AG08396 (cell line): ENCODE data around the gene SLC39A11.
A peak's percentile ranks its signal among the peaks of the same experiment; 100 is the strongest.
"Not testable (repeated sequence)": the region's sequence is repeated elsewhere in the genome, so short reads cannot be mapped to it uniquely, and the experiment has no call there.

ENCODE experiments used
- DNase-seq: peaks from one replicate; pipeline ENCODE4 v3.0.0; 2012; ENCODE audit warnings: low spot score, mixed read lengths

The SLC39A11 gene, protein sequence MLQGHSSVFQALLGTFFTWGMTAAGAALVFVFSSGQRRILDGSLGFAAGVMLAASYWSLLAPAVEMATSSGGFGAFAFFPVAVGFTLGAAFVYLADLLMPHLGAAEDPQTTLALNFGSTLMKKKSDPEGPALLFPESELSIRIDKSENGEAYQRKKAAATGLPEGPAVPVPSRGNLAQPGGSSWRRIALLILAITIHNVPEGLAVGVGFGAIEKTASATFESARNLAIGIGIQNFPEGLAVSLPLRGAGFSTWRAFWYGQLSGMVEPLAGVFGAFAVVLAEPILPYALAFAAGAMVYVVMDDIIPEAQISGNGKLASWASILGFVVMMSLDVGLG

GRCh38 chr17:73092523-73093135 lies at the start of gene SLC39A11:
Gene SLC39A11, minus strand, starts transcription at chr17:73092688. Its CDS starts 3,924 bp downstream, at chr17:73088764.
- peak; percentile 95 for DNase-seq

DNA sequence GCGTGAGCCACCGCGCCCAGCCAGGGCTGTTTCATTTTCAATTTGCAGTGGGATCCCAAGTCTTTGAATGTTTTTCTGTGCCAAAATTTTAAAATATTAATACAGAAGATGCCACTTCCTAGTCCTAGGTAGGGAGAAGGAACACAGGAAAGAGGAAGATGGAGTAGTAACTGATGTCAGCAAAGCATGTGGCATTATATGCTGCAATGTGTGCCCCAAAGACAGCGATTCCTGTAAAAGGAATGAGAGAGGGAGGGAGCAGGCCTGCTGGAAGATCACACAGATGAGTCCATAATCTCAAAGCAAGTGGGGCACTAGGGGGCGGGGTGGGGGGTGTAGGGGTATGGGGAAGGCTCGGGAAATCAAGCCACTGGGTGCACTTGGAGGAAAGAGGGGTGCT lies 48.9 kb upstream of the SLC39A11 start:
- no peak for DNase-seq

DNA sequence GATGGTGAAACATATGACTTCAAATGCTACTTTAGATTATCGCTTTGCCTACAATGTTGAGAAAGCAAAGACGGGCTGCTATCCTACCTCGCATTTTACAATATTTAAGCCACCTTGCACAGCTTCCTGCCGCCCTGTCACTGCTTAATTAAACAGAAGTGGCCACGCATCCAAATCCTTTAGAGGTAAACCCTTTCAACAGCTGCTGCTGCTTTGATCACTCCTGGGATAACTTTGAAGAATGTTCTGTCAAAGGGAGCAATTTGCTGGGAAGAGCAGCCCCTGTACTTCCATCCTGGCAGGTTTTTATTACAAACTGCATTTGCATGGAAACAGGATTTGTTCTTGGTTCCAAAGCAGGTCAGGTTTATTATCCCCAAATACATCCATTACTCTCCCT lies 48.1 kb upstream of the SLC39A11 start:
- DNase-seq: no peak

DNA sequence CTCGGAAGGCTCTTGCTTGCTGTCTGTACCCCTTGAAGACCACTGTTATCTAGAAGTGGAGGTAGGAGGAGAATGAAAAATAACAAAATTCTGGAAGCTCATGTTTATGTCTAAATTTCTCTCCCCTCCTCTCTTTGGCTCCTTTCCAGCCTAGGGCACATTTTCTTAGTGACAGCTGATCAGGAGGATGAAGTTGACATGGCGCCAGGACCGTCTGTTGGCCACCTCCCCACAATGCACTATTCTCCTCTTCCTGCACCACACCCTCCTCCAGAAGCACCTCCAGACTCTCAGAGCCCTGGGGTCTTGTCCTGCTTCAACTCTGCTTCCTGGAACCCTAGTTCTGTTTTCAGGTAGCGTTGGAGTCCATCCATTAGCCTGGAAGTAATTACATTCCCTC lies 46.8 kb upstream of the SLC39A11 start:
- DNase-seq: no peak

DNA sequence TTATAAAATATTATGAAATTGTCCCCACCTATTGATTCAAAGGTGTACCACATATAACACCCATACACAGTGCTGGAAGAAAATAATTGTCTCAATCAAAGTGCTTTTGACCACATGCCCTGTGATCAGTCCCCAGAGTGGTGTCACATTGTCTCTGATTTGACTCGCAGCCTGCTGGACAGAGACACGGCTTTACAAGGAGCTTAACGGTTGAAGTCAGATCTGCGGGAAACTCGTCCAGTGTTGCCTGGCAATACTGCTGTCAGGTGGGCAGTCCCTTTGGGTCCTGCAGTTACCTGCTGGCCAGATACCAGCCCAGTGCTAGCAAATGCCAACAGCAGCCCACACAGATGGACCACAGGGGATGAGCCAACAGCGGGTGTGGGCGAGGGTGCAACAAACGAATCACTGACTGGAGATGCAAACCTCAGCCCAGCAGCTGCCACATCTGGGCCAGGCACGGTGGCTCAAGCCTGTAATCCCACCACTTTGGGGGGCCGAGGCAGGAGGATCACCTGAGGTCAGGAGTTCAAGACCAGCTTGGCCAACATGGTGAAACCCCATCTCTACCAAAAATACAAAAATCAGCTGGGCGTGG lies 46.2 kb upstream of the SLC39A11 start:
- DNase-seq: no peak

DNA sequence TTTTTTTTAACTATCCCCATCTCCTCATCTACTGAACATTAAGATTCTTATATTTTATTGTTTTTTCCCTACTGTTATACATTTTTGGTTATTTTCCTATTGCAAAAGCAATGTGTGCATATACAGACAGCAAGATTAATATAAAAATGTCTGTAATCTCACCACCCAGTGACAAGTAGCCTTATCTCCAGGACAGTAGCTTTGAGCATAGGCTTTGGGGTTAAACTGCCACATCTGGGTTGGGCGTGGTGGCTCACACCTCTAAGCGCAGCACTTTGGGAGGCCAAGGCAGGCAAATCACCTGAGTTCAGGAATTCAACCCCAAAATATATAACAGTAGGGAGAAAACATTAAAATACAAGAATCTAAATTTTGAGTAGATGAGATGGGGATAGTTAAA lies 44.9 kb upstream of the SLC39A11 start:
- DNase-seq: no peak

DNA sequence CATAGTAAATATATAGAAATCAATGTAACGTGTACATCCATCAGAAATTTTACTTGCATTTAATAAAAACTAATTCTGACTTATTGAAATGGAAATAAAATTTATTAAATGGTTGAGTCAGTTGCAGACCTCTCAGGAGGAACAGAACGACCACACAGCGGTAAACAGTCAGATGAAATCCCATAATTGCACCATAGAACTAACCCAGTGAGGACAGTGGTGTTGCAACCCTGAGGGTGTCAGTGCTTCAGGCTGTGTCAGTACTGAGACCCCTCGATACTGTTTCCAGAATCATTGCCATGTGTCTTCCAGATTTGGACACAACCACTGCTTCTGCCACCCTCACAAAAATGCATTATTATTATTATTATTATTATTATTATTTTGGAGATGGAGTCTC lies 43.3 kb upstream of the SLC39A11 start:
- DNase-seq: no peak

- no peak for DNase-seq
Measured at GRCh38 chr17:73133911-73134649, 41.6 kb upstream of the SLC39A11 start.

- no peak for DNase-seq
Measured at GRCh38 chr17:73132085-73132492, 39.6 kb upstream of the SLC39A11 start.

- not testable (repeated sequence) for DNase-seq
Measured at GRCh38 chr17:73131439-73131838, 39.0 kb upstream of the SLC39A11 start.

GRCh38 chr17:73130977-73131376 lies 38.5 kb upstream of the SLC39A11 start:
- no peak for DNase-seq

GRCh38 chr17:73128496-73128895 lies 36.0 kb upstream of the SLC39A11 start:
- no peak for DNase-seq

DNA sequence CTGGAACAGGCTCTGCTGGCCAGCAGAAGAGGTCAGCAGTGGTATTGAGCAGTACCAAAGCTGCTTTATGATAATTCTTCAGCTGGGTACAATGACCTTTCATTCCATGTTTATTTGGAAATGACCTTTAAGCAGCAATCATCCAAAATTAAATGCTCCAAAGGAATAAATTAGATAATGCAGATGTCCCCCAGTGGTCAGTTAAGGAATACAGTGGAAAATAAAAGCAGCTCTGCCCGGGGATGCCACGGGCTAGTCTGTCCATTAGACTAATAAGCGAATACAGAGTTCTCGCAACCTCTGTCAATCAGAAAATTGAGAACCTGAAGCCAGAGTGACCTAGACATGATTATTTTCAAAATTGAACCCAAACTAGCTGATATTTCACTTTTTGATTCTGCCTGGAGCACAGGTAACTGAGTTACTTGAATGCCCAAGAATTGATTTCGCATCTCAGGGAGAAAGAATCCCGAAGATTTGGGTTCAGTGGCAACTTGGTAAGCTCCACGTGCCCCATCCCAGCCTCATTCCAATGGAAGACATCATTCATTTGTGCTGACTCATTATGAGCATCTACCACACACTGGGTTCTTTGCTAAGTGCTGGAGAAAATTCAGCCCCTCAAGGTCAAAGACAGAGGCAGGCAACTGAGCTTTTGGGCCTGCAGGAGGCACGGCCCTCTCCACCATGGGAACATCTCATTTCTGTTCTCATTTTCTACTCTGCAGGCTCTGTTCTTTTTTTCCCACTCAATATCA lies 34.4 kb upstream of the SLC39A11 start:
- no peak for DNase-seq

- no peak for DNase-seq
Measured at GRCh38 chr17:73123606-73124320, 31.3 kb upstream of the SLC39A11 start.

DNA sequence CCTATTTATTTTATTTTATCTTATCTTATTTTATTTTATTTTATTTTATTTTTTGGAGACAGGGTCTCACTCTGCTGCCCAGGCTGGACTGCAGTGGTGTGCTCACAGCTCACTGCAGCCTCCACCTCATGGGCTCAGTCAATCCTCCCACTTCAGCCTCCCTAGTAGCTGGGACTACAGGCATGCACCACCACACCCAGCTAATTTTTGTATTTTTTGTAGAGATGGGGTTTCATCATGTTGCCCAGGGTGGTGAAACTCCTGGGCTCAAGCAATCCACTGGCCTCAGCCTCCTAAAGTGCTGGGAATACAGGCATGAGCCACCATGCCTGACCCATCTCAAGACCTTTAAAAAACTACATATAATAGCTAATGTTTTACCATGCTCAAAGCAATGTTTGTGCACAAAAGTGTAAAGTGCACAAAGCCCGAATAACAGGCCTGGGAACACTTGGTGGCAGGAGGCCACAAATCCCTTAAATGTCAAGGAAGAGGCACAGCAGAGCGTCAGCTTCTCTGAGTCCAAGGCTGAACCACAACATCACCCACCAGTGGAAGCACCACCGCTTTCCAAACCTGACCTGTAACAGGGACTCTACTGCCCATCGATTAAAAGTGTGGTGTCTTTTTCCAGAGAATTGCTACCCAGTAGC lies 30.6 kb upstream of the SLC39A11 start:
- no peak for DNase-seq

DNA sequence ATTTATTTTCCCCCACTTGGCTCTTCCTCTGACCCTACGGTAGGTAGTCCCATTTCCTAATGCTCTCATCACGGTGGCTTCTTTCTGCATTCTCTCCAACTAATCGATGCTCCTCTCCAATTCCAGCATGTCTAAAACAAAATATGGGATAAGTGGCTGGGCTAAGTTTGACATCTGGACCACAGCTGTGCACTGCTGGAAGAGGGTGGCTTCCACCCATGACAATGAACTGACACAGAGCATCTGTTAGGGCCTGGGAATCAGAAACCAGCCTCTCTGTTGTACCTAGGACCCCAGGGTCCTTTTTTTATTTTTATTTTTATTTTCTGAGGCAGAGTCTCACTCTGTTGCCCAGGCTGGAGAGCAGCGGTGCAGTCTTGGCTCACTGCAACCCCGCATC lies 29.0 kb upstream of the SLC39A11 start:
- DNase-seq: no peak

- DNase-seq: no peak
Measured at GRCh38 chr17:73119631-73120030, 27.1 kb upstream of the SLC39A11 start.

DNA sequence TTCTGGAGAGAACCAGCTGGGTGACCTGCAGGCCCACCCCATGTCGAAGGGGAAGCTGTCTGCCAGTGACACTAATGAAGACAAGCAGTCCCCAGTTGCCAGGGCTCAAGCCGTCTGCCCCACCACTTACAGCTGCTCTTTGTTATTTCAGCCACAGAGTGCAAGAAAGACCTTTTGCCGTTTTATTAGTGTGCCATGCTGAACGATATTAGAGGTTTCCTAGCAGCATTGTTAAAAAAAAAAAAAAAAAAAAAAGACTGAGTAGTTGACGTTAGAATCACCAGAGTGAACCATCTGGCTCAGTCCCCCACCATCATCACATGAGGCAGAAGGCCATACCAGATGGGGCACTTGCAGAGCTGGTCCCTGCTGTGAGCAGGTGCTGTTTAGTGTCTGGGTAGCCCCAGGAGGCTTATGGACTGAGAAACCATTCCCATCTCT lies 26.5 kb upstream of the SLC39A11 start:
- no peak for DNase-seq

- DNase-seq: no peak
Measured at GRCh38 chr17:73118139-73118538, 25.7 kb upstream of the SLC39A11 start.

DNA sequence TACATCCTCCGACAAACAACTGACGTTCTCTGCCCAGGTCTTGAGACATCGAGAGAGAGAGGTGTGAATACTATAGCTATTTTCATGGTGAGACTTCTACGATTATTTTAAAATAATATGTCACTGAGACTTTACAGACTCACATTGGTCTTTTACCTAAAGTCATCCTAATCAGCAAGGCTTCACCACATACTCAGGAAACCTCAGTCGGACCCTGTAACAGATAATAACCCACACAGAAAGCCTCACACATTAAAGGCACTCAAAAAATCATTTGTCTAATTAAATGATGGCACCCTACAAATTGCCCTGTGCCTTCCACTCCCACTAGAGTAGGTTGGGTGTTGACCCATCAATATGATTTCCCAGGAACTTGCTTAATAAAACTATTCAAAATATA lies 19.8 kb upstream of the SLC39A11 start:
- DNase-seq: no peak

DNA sequence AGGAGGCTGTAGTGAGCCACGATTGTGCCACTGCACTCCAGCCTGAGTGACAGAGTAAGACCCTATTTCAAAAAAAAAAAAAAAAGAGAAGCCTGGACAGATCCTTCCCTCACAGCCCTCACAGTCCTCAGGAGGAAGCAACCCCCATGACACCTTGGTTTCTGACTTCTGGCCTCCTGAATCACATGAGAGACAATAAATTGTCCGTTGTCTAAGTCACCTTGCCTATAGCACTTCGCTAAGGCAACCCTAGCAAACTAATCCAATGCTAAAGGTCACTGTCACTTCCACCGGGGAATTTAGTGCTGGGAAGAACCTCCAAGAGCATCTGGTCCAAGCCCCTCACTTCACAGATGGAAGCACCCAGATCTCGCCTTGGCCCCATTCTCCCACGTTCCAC lies 18.9 kb upstream of the SLC39A11 start:
- DNase-seq: no peak
